Stimulated activated CD4-positive, alpha-beta T cell treated with anti-CD3 and anti-CD28 coated beads, TNF-alpha, amount 100 ng/mL, for 4 hours (primary cell): ENCODE measurements around the gene RPS4Y2.

Experiments used
- DNase-seq, 3 experiments: peaks; one replicate each; pipeline ENCODE4 v3.0.0-alpha.2; 2020; ENCODE audit warnings: low read depth in 3 of 3

RPS4Y2 gene

DNA sequence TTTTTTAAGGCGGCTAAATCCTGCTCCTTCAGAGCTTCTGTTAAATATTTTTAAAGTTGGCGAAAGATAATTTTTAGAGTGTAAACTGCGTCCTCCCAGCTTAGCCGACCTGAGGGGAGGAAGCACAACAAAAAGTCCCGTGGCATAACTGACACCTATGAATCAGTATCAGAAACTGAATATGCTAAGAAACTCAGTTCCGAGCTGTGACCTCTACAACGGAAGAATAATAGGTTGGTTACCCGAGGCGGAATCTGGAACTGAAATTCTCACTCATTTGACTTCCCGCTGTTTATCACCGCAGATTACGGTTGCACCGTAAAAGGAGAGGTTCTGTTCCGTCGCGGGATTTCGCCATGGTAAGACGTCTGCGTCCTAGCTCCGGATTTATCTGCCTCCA lies at the start of gene RPS4Y2:
TSS of gene RPS4Y2 (plus strand) at position 301 of the 400 bp plus-strand sequence. CDS start at position 357, 56 bp downstream.
- no peak for DNase-seq

DNA sequence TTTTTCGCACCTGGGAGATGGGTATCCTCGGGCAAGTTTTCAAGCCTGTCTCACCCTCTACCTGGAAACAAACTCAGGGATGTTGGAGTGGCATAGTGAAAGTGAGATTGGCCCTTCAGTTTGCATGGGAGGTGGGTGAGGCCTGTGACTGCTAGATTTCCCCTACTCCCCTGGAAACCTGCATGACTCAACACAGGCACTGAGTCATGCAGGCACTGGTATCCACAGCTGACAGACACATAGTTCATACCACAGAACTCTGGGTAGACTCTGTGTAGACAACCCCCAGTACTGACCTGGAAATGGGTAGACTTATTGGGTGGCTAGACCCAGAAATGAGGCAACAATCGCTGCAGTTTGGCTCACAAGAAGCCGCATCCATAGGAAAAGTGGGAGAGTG lies 41.5 kb upstream of the RPS4Y2 start:
- no peak for DNase-seq

DNA sequence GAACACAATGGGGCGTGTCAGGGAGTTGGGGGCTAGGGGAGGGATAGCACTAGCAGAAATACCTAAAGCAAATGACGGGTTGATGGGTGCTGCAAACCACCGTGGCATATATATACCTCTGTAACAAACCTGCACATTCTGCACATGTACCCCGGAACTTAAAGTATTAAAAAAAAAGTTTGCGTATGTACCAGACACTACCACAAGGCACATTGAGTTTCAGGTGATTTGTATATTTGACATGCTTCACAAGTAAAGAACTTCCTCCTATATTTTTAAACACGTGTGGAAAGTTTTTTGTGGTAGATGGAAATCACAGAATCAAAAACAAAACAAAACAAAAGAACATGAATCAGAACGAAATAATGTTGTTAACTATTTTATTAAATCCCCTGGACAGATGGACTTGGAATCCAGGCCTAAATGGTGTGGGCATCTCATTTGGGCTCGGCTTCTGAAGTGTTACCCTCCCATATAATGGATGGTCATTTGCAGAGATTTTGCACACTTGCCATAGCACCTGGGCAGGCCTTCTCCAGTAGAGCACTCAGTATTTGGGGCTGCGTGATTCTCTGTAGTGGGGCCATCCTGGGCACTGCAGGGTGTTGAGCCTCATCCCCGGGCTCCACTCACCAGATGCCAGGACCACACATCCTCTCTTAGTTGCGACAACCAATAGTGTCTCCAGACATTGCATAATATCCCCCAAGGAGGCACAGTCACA lies 29.6 kb upstream of the RPS4Y2 start:
- no peak for DNase-seq

DNA sequence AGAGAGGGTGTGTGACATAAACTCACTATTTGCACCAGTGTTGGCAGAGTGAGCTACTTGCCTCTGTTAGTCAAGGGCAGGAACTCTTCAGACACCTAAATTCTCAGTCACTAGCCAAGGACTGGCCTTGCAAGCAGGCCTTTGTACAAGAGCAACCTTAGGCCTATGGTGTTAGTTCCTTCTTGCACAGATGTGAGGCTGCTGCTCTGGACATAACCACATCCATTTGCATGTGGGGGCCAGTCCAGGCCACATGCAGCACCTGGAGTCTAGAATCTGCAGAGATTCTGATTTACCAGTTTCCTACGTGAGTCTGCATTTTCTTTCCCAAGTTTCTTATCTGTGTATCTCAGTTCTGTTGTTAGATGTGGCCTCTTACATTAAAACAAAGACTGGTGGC lies 20.7 kb upstream of the RPS4Y2 start:
- no peak for DNase-seq

DNA sequence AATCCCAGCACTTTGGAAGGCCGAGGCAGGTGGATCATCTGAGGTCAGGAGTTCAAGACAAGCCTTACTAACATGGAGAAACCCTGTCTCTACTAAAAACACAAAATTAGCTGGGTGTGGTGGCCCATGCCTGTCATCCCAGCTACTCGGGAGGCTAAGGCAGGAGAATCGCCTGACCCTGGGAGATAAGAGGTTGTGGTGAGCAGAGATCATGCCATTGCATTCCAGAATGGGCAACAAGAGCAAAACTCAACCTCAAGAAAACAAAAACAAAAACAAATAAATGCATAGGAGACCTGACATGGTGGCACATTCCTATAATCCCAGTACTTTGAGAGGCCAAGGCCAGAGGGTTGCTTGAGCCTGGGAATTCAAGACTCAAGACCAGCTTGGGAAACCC lies 16.1 kb upstream of the RPS4Y2 start:
- no peak for DNase-seq

DNA sequence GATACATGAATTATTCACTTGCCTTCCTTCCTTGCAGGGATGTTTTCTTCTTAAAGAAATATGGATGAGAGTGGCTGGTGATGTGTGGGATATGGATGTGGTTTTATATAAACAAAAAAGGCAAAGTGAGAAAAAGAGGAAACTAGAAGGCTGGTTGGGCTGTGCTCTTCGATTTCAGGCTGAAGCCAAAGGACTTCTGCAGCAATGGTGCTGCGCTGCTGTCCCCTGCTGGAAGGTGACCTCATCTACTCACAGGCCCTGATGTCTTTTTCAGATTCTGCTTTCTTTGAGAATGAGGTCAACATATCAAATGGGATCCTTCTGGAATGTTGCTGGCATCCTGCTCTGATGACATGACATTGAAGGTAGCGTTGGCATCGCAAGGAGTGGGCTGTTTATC lies 15.3 kb upstream of the RPS4Y2 start:
- no peak for DNase-seq

DNA sequence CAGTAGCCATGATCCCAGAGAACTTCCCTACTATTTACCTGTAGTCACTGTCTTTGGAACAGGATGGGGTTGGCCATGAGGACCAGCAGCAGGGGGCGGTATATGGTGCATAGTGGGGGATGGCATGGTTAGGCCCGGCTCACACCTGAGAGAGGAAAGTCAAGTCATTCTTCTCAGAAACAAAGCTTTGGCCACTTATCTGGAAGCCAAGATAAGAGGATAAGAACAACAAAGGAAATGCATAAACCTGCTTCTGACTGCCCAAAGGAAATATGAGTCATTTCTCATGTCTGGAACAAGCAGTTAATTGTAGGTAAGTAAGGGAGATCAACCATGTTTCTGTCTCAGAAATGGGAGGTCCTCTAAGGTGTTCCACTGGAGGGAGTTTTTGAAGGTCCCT lies 10.8 kb upstream of the RPS4Y2 start:
- peak in 1 of 3 experiments; percentile 3 for DNase-seq

DNA sequence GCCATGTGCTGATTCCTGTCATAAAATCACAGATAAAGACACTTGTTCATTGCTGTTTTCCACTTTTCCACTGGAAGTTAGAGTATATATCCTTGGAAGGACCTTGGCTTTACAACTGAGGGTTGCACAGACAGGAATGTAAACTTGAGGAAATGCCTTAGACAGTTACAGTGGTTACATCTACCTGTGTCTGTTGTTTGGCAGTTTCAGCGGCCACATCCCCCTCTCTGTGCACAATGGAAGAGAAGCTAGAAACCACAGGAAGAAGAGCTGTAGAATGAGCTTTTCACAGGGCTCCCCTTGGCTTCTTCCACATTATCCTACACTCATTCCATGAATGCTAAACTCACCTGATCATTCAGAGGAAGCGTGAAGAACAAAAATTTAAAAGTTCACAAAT lies 9.0 kb upstream of the RPS4Y2 start:
- no peak for DNase-seq

DNA sequence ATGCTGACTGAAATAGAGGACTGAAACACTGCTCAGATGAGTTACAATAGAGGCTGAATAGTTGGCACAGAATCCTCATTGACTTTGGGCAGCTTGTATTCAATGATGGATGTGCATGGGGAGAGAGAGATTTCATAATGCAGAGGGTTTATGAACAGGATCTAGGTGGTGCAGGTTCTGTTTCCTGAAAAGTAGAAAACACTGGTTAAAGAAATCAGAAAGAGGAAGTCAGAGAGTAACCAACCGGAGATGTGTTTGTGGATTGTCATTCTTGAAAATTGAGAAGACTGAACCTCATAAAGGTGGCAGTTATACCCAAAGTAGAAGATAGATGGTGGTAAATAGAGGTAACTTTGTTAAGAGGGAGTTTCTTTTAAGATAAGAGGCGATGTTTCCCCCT lies 8.0 kb downstream of the RPS4Y2 start:
- DNase-seq = no peak

DNA sequence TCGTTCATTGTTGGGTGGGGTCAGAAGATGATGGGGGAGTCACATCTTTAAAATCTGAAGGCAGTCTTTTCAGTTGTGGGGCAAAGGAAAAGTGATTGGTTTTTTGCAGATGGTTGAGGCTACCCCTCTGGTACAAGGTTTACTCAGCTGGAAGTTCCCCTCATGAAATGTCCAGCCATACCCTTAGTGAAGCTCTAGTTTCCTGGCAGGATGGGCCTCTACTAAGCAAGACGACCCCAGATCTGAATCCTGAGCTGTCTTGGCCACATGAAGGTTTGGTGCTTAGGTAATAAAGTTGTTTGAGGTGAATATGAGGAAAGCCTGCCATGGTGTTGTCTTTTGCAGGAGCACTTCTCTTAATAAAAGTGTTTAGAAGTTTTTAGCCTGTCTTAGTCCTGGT lies 9.2 kb downstream of the RPS4Y2 start:
- no peak for DNase-seq

DNA sequence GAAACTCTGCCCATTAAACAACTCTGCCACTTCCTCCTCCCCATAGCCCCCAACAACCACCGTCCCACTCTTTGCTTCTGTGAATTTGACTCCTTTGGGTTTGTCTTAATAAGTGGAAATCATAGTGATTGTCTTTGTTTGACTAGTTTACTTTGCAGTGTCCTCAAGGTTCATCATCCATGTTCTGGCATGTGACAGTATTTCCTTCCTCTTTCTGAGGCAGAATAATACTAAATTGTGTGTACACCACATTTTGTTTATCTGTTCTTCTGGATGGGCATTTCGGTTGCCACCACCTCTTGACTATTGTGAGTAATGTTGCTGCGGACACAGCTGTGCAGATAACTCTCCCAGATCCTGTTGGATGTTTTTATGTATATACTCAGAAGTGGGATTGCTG lies 14.8 kb downstream of the RPS4Y2 start:
- no peak for DNase-seq

DNA sequence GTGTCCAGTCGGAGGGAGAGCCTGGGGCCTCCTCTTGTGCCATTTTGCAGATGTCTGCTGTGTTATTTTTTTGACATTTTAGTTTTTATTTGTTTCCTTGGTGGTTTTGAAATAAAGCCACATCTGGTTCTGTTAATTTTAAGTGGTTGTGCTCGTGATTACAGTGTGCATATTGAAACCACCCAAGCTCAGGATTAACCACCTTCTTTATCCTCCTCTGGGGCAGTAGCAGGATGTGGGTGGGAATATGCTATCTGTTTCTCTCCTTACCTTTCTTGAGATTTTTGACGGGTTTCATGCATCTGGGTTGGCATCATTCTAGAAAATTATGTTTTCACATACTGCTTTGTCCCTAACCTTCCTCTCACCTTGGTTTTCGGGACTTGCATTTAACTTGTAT lies 20.2 kb downstream of the RPS4Y2 start:
- DNase-seq = no peak

DNA sequence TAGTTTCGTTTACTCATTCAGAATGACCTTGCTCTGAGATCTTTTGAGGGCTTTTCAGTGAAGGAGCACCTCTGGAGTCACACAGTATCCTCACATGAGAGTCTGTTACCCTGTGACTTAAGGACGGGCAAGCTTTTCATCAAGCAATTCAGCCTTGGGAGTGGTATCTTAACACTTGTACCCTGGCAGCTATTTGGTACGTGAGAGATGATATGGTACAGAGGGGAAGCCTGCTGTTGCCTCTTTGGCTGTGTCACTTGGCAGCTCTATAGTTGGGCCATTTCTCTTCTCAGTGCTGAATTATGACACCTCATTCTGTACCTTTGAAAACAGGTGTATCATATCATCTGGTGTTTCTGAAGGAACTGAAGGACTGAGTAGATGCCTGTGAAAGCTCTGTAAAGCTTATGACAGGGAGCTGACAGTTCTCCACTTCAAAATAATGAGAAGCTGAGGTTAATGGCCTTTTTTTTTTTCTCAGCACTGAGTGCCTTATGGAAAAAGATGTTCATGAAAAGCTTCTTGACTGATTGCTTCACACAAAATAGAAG lies 24.3 kb downstream of the RPS4Y2 start:
- DNase-seq = no peak

DNA sequence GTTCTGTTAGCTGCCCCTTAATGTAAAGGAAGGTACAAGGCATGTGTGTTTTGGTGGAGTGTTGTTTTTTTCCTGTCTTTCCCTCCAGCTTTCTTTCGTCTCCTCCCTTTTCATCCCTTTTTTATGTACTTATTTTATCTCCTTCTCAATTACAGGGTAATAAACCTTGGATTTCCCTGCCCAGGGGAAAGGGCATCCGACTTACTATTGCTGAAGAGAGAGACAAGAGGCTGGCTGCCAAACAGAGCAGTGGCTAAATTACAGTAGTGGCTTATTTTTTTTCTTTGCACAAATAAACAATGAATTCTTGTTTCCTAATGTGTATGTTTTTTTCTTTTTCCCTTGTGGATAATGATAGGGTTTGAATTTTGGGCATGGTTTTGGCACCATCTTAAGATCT lies 24.9 kb downstream of the RPS4Y2 start:
- no peak for DNase-seq

DNA sequence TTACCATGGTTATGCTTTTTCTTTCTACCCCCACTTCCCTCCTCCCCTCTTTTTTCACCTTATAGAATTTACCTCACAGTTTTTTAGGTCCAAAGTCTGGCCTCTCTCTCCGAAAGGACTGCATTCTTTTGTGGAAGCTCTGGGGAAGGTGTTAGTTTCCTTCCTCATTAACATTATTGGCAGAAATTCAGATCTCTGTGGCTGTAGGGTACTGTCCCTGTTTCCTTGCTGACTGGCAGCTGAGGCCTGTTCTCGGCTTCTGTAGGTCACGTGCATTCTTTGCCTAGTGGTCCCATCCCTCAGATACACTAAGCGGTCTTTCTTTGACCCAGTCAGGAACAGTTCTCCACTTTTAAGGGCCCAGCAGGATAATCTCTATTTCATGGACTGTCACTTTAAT lies 25.5 kb downstream of the RPS4Y2 start:
- DNase-seq = no peak

DNA sequence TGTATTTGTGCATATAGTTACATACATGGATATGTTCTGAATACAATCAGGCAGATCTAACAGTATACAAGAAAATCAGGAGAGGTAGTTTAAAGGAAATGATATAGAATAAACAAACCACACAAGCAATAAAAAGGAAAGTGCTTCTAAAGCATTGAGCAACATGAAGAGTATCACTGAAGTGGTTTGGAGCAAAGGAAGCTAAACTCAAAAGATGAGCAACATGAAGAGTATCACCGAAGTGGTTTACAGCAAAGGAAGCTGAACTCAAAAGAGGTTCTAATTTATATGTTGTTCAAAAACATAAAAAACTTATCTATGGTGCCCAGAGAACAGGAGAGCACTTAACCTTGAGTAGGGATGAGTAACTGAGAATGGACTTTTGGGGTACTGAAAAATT lies 29.1 kb downstream of the RPS4Y2 start:
- DNase-seq = no peak

DNA sequence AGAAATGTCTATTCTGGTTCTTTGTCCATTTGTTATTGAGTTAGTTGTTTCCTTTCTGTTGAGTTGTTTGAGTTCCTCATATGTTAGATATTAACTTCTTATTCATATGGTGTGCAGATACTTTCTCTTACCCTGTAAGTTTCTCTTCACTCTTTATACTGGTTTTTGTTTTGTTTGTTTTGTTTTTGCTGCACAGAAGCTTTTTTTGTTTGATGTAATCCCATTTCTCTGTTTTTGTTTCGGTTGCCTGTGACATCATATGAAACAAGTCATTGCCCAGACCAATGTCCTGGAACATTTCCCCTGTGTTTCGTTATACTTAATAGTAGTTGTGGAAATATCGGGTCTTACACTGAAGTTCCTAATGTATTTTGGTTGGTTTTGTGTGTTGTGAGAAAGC lies 31.2 kb downstream of the RPS4Y2 start:
- no peak for DNase-seq

DNA sequence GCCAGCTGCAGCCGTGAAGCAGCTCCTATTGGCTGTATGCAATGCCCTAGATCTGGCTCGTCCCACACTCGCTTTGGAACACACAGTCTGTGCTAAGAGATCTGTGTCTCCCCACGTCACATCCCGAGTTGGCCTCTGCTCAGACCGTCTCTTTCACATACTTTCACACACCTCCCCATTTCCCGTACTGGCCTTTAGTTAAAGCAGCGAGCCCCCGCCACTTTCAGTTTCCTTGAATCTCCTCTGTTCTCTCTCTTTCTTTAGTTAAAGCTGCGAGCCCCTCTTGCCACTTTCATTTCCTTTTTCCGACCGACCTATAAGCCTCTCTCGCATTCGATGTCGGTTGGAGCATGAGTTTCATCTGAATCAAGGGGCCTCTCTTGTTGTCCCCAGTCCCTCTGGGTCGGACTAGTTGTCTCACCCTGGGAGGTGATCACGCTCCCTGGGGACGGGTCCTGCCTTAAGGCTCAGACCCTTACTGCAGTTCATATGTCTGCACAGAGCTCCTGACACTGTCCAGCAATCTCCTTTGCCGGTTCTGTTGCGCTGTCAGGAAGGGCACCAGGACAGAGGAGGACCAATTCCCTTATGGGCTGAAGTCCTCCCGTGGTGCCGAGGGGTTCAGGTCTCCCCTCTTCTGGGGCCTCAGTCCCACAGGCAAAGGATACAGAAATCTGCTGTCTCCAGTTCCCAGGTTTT lies 42.6 kb downstream of the RPS4Y2 start:
- DNase-seq = peak in 2 of 3 experiments; percentile 0 to 1

DNA sequence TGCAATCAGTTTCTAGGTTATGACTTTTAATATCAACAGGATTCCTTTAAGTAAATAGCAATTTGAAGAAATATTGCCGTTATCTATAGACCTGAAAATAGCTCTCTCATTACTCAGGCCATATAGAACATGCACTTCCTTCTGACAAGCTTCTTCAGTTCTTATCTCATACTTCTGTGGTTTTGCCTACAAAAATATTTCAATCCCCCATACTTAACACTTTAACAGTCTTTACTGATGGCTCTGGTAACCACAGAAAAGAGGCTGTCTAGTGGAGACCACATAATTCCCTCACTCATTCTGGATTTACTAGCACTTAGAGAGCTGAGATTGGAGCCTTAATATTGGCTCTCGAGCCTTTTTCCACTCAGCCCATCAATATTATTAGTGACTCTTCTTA lies 46.8 kb downstream of the RPS4Y2 start:
- DNase-seq = no peak

DNA sequence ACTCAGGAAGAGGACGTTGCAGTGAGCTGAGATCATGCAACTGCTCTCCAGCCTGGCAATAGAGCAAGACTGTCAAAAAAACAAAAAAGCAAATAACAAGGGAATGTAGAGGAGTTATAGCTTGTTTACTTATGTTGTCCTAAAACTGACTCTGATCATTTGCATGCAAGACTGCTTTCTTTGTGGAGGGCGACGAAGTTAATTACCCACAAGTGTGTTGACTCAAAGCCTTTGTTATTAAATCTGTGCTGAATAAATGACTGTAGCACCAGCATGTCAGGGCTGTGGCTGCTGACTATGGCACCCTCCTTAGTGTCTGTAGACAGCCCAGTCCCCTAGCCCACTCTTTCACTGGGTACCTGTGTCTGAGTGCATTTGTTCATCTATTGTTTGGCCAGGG lies 50.3 kb downstream of the RPS4Y2 start:
- no peak for DNase-seq

DNA sequence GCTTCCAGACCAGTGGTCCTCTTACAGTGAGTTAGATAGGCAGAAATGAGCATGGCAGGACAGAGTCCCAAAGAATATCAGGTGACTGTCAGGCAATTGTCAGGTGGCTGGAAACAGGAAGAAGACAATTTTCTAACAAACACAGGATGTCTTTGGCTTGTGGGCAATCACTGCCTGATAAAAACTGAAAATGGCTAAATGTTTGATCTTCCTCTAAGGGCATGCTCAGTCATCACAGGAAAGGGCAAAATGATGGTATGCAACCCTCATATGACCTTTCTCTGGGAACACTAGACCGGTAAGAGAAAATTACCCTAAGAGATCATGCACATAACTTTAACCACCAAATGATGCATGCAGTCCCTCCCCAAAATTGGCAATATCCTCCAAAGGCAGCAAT lies 57.6 kb downstream of the RPS4Y2 start:
- no peak for DNase-seq

DNA sequence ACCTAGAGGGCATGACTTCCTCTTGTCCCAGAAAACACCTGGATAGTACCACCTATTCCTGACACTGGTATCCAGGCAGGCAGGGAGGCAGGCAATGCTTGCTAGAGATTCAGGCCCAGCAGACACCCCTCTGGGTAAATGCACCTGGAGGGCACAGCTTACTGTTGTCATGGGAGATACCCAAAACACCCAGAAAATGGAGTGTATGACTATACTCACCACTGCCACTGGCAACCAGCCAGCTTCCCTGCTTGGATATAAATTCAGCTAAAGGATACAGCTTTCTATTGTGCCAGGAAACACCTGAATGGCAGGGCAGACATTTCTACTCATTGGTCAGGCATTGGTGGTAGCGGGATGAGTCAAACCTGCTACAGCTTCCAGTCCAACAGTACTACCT lies 58.9 kb downstream of the RPS4Y2 start:
- DNase-seq = no peak

DNA sequence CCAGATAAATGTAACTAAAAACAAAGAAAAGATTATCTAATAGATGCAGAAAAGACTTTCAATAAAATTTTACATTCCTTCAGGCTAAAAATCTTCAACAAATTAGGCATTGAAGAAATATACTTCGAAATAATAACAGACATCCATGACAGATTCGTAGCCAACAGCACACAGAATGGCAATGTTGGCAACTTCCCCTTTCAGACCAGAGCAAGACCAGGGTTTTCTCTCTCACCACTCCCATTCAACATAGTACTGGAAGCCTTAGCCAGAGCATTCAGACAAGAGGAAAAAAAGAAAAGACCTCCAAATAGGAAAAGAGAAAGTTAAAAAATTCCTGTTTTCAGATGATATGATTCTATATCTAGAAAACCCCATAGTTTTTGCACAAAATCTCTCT lies 61.2 kb downstream of the RPS4Y2 start:
- no peak for DNase-seq
